K562 (cell line): ENCODE measurements around the gene ZSCAN2. TPM values are rescaled to one million over a fixed set of nuclear protein-coding genes. Genes with fewer than 3 reads are reported as not detected.
A peak's percentile ranks its signal among the peaks of the same experiment; 100 is the strongest.

Experiments
- ATF1 ChIP-seq, 2 experiments: fragments of 450-650 bp in 1 of 2; IDR thresholded peaks; 2 replicates each; pipeline ENCODE4 v1.6.1; 2016; ENCODE audit warnings: missing compliant biosample characterization in 1 of 2, missing genetic modification characterization in 1 of 2
- CREBBP ChIP-seq: IDR thresholded peaks from one replicate; pipeline ENCODE4 v1.6.1; 2012; ENCODE audit warnings: low read depth, mild to moderate bottlenecking, control low read depth, inconsistent platforms, low read length
- EP300 ChIP-seq: IDR thresholded peaks from 2 replicates; pipeline ENCODE4 v1.6.1; 2012; ENCODE audit warnings: low read length, improper control_type of control experiment
- FOS ChIP-seq: IDR thresholded peaks from 3 replicates; pipeline ENCODE4 v1.6.1; 2011; ENCODE audit not compliant: insufficient read length; ENCODE audit errors: extremely low read depth
- HNRNPL ChIP-seq: fragments of 200-400 bp; formaldehyde crosslinking; IDR thresholded peaks from 2 replicates; pipeline ENCODE4 v1.6.1; 2017; ENCODE audit warnings: low read depth, mild to moderate bottlenecking, low read length
- MCM7 ChIP-seq, 2 experiments: fragments of 450-650 bp; IDR thresholded peaks; 2 replicates each; pipeline ENCODE4 v1.6.1; 2016 to 2018
- RBFOX2 ChIP-seq: fragments of 200-400 bp; formaldehyde crosslinking; IDR thresholded peaks from 2 replicates; pipeline ENCODE4 v1.6.1; 2017; ENCODE audit warnings: low read depth, mild to moderate bottlenecking, low read length, moderate library complexity
- RBM34 ChIP-seq: fragments of 200-400 bp; formaldehyde crosslinking; IDR thresholded peaks from 2 replicates; pipeline ENCODE4 v1.6.1; 2018; ENCODE audit warnings: low read length, borderline replicate concordance; ENCODE audit not compliant: insufficient read depth
- SREBF2 ChIP-seq: sonication (generic); formaldehyde crosslinking; IDR thresholded peaks from 2 replicates; pipeline ENCODE4 v1.4.0; 2020; ENCODE audit warnings: mild to moderate bottlenecking, missing genetic modification reagents
- STAT5A ChIP-seq: IDR thresholded peaks from 2 replicates; pipeline ENCODE4 v1.6.1; 2012; ENCODE audit warnings: low read length, inconsistent platforms, borderline replicate concordance
- ZNF79 ChIP-seq: fragments of 250-450 bp; sonication (Bioruptor Pico); IDR thresholded peaks from 2 replicates; pipeline ENCODE4 v1.4.0; 2020; ENCODE audit warnings: low read depth, mild to moderate bottlenecking, moderate library complexity
- polyA plus RNA-seq, 8 experiments: library from polyadenylated mRNA; depleted of rRNA in 4 of 8; stranded (reverse) in 5 of 8; unstranded in 3 of 8; fragments of >200 nt; fragmentation: Nextera tagmentation in 2 of 8; fragmentation: Illumina TruSeq in 1 of 8; extraction: Ambion mirVana in 2 of 8; extraction: Trizol in 1 of 8; gene quantifications; 2 replicates each; pipeline versions ENCODE4 v1.2.1 to v1.2.3, GENCODE V29; 2011 to 2014; ENCODE audit warnings: inconsistent platforms in 1 of 8, missing spikeins in 1 of 8
- total RNA-seq, 7 experiments: library from RNA; depleted of rRNA in 6 of 7; stranded (reverse); fragments of >200 nt in 6 of 7; fragmentation: Illumina TruSeq in 2 of 7; extraction: Trizol in 2 of 7; gene quantifications; 2 replicates each; pipeline versions ENCODE4 v1.2.1 to v1.2.3, GENCODE V29; 2011 to 2021; ENCODE audit warnings: low replicate concordance in 1 of 7
- TF ChIP-seq, protein P1 (sequence below): sonication (generic); formaldehyde crosslinking; IDR thresholded peaks from 2 replicates; pipeline ENCODE4 v1.9.0; 2022; ENCODE audit warnings: mild to moderate bottlenecking, missing genetic modification reagents
- TF ChIP-seq, protein P2 (sequence below): sonication (generic); formaldehyde crosslinking; IDR thresholded peaks from 2 replicates; pipeline ENCODE4 v1.8.1; 2023; ENCODE audit warnings: mild to moderate bottlenecking, missing genetic modification reagents
- TF ChIP-seq, protein P3 (sequence below): IDR thresholded peaks from 2 replicates; pipeline ENCODE4 v1.6.1; 2011; ENCODE audit not compliant: insufficient read length; ENCODE audit errors: extremely low read depth
- TF ChIP-seq, protein P4 (sequence below): IDR thresholded peaks from 3 replicates; pipeline ENCODE4 v1.6.1; 2011; ENCODE audit warnings: borderline replicate concordance, mild to moderate bottlenecking, moderate library complexity; ENCODE audit not compliant: insufficient read length; ENCODE audit errors: extremely low read depth
- TF ChIP-seq, protein P5 (sequence below): fragments of 450-650 bp; IDR thresholded peaks from 2 replicates; pipeline ENCODE4 v1.6.1; 2016; ENCODE audit warnings: antibody characterized with exemption
- TF ChIP-seq, protein P6 (sequence below): sonication (generic); formaldehyde crosslinking; IDR thresholded peaks from 2 replicates; pipeline ENCODE4 v1.4.0; 2020; ENCODE audit warnings: mild to moderate bottlenecking, missing genetic modification reagents

The ZSCAN2 gene
- total and polyA plus RNA-seq, 9 of the 15 experiments (the other 6 are each of a cell fraction or from before 2014, with no cell fraction given) = 1.7 to 14.2 (median 6.6) TPM

DNA sequence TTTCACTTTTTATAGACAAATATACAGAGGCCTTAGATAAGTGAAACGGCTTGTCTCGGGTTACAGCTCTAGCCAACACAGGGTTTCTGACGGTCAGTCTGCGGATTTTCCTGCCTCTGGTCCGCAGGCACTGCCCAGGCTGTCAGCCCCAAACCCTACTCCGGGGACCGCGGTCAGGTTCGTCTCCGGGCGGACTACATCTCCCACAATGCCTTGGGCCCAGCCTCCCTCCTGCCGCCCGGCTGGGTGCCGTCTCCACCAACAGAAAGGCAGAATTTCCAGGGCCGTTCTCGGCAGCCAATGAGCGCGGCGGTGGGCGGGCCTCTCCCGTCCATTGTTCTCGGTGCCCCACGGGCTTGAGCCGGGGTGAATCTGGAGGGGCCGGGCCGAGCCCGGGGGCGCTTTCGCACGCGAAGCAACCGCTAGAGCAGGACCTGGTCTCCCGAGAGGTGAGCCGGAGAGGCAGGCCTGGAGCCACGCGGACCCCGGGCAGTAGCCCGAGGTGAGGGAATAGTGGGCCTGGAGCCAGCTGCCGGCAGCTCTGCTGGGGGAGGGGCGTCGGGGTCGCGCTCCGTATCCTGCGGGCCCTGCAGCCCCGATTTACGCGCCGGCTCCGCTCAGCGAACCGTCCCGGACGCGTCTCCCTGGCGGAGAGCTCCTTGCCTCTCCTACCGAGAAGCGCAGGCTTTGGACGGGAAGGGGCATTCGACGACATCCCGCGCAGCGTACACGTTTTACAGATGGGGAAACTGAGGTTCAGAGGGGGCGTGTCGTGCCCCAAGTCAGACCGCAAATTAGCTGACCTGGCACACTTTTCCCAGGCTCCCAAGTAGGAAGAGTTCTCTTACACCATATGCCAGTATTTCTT is at the start of gene ZSCAN2 (continued):
- TF ChIP-seq, protein P1, sequence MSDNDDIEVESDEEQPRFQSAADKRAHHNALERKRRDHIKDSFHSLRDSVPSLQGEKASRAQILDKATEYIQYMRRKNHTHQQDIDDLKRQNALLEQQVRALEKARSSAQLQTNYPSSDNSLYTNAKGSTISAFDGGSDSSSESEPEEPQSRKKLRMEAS (CRISPR knock-in tag) = no peak; the same call in none of the 2 replicates
- TF ChIP-seq STAT5A (no peak), MCM7 (IDR thresholded peaks at IDR 0.05) (no peak), EP300 (no peak), SREBF2 (CRISPR knock-in tag) (no peak), CREBBP (no peak), RBFOX2 (peak; percentile 82), RBM34 (no peak), FOS (peak; percentile 73), ATF1 (CRISPR knock-in tag; IDR thresholded peaks at IDR 0.05) (no peak), ATF1 (tag; IDR thresholded peaks at IDR 0.05) (0 out of 2 replicates have a peak, but pooled peaks have one; percentile 36), HNRNPL (0 out of 2 replicates have a peak, but pooled peaks have one; percentile 20), ZNF79 (CRISPR knock-in tag) (no peak)
- TF ChIP-seq, protein P2, sequence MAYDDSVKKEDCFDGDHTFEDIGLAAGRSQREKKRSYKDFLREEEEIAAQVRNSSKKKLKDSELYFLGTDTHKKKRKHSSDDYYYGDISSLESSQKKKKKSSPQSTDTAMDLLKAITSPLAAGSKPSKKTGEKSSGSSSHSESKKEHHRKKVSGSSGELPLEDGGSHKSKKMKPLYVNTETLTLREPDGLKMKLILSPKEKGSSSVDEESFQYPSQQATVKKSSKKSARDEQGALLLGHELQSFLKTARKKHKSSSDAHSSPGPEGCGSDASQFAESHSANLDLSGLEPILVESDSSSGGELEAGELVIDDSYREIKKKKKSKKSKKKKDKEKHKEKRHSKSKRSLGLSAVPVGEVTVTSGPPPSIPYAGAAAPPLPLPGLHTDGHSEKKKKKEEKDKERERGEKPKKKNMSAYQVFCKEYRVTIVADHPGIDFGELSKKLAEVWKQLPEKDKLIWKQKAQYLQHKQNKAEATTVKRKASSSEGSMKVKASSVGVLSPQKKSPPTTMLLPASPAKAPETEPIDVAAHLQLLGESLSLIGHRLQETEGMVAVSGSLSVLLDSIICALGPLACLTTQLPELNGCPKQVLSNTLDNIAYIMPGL (CRISPR knock-in tag) = no peak; the same call in 1 of the 2 replicates
- TF ChIP-seq, protein P3, sequence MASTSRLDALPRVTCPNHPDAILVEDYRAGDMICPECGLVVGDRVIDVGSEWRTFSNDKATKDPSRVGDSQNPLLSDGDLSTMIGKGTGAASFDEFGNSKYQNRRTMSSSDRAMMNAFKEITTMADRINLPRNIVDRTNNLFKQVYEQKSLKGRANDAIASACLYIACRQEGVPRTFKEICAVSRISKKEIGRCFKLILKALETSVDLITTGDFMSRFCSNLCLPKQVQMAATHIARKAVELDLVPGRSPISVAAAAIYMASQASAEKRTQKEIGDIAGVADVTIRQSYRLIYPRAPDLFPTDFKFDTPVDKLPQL = no peak
- TF ChIP-seq, protein P4, sequence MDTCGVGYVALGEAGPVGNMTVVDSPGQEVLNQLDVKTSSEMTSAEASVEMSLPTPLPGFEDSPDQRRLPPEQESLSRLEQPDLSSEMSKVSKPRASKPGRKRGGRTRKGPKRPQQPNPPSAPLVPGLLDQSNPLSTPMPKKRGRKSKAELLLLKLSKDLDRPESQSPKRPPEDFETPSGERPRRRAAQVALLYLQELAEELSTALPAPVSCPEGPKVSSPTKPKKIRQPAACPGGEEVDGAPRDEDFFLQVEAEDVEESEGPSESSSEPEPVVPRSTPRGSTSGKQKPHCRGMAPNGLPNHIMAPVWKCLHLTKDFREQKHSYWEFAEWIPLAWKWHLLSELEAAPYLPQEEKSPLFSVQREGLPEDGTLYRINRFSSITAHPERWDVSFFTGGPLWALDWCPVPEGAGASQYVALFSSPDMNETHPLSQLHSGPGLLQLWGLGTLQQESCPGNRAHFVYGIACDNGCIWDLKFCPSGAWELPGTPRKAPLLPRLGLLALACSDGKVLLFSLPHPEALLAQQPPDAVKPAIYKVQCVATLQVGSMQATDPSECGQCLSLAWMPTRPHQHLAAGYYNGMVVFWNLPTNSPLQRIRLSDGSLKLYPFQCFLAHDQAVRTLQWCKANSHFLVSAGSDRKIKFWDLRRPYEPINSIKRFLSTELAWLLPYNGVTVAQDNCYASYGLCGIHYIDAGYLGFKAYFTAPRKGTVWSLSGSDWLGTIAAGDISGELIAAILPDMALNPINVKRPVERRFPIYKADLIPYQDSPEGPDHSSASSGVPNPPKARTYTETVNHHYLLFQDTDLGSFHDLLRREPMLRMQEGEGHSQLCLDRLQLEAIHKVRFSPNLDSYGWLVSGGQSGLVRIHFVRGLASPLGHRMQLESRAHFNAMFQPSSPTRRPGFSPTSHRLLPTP = no peak
- TF ChIP-seq, protein P5, sequence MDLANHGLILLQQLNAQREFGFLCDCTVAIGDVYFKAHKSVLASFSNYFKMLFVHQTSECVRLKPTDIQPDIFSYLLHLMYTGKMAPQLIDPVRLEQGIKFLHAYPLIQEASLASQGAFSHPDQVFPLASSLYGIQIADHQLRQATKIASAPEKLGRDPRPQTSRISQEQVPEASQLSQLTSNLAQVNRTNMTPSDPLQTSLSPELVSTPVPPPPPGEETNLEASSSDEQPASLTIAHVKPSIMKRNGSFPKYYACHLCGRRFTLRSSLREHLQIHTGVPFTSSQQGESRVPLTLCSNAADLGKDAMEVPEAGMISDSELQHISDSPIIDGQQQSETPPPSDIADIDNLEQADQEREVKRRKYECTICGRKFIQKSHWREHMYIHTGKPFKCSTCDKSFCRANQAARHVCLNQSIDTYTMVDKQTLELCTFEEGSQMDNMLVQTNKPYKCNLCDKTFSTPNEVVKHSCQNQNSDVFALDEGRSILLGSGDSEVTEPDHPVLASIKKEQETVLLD = 0 out of 2 replicates have a peak, but pooled peaks have one; percentile 31
- TF ChIP-seq, protein P6, sequence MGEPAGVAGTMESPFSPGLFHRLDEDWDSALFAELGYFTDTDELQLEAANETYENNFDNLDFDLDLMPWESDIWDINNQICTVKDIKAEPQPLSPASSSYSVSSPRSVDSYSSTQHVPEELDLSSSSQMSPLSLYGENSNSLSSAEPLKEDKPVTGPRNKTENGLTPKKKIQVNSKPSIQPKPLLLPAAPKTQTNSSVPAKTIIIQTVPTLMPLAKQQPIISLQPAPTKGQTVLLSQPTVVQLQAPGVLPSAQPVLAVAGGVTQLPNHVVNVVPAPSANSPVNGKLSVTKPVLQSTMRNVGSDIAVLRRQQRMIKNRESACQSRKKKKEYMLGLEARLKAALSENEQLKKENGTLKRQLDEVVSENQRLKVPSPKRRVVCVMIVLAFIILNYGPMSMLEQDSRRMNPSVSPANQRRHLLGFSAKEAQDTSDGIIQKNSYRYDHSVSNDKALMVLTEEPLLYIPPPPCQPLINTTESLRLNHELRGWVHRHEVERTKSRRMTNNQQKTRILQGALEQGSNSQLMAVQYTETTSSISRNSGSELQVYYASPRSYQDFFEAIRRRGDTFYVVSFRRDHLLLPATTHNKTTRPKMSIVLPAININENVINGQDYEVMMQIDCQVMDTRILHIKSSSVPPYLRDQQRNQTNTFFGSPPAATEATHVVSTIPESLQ (CRISPR knock-in tag) = no peak
